GM18868 (cell line): ENCODE measurements around the gene SPDYE3.
A peak's percentile ranks its signal among the peaks of the same experiment; 100 is the strongest.
"Not testable (repeated sequence)": the region's sequence is repeated elsewhere in the genome, so short reads cannot be mapped to it uniquely, and the experiment has no call there.

Experiments
- ATAC-seq: cut with Tn5 transposase; IDR thresholded peaks from one replicate; pipeline ENCODE4 v1.9.1; 2021; ENCODE audit warnings: mild to moderate bottlenecking, moderate library complexity; ENCODE audit not compliant: unreplicated experiment

SPDYE3 gene, protein sequence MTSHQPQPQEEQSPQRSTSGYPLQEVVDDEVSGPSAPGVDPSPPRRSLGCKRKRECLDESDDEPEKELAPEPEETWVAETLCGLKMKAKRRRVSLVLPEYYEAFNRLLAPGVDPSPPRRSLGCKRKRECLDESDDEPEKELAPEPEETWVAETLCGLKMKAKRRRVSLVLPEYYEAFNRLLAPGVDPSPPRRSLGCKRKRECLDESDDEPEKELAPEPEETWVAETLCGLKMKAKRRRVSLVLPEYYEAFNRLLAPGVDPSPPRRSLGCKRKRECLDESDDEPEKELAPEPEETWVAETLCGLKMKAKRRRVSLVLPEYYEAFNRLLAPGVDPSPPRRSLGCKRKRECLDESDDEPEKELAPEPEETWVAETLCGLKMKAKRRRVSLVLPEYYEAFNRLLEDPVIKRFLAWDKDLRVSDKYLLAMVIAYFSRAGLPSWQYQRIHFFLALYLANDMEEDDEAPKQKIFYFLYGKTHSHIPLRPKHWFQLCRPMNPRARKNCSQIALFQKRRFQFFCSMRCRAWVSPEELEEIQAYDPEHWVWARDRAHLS

DNA sequence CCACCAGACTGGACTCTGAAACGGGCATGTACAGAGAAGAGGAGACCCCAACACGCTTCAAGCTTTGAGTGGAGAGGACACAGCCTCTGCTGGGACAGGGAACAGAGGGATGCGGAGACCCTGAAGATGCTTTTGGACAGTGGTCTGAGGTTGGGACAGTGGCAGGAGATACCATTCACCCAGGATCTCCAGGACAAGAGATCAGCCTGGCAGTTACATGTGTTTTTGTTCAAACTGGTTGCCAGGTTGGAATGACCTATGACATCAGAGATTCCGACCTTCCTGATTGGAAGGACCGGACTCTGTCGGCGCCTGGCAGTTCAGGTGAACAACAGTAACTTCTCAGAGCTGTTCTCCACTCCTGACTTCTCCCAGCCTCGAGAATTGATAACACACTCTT is at the start of gene SPDYE3:
SPDYE3 (plus strand) TSS at position 301 of the 400 bp plus-strand sequence. CDS start 184 bp downstream, outside the sequence.
- not testable (repeated sequence) for ATAC-seq

DNA sequence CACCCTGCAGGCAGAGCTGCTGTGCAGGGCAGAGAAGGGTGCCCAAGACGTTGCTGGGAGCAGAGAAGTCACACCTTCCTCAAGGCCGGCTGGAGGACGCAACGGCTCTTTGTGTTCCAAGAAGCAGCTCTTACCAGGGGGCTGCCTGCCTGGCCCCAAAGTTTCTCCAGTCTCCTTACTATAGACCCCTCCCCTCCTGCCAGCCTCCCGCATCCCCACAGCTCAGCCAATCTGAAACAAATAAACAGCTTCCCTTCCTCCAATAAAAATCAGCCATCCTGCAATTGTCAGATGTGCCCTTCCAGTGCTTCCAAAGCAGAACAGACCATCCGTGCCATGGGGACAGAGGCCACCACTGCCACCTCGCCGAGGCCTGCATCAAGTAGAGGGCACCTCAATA is 47.5 kb upstream of the SPDYE3 start:
- not testable (repeated sequence) for ATAC-seq

DNA sequence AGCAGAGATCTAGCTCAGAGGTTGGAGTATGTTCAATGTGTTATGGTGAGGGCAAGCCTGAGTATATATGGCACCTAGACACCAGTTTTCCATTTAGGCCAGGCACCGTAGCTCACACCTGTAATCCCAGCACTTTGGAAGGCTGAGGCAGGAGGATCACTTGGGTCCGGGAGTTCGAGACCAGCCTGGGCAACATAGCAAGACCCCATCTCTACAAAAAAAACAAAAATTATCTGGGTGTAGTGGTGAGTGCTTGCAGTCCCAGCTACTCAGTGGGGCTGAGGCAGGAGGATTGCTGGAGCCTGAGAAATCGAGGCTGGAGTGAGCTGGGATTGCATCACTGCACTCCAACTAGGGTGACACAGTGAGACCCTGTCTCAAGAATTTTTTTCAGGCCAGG is 44.6 kb upstream of the SPDYE3 start:
- not testable (repeated sequence) for ATAC-seq

DNA sequence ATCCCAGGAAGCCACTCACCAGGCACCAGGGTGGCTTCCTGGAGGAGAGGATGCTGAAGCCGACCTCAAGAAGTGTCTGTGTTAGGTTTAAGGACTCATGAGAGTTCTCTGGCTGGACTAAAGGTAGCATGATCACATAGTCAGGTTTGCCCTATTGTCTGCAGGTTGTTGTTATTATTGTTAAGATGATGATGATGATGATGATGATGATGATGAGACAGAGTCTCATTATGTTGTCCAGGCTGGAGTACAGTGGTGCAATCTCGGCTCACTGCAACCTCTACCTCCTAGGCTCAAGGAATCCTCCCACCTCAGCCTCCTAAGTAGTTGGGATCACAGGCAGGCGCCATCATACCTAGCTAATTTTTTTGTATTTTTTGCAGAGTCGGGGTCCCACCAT is 43.3 kb upstream of the SPDYE3 start:
- not testable (repeated sequence) for ATAC-seq

DNA sequence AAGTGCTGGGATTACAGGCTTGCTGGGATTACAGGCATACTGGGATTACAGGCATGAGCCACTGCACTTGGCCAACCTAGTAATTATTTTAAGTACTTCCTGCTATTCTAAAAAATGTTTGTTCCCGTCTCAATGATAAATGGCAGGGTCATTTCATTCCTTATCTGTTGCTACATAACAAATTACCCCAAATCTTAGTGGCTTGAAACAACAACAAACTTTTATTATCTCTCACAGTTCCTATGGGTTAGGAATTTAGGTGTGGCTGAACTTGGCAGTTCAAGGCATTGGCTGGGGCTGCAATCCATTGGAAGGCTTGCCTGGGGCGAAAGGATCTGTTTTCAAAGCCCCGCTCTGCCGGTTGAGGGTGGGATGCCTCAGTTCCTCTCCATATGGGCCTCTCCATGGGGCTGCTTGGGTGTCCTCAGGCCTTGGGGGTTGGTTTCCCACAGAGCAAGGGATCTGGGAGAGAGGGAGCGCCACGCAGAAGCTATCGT is 42.8 kb upstream of the SPDYE3 start:
- ATAC-seq: not testable (repeated sequence)

DNA sequence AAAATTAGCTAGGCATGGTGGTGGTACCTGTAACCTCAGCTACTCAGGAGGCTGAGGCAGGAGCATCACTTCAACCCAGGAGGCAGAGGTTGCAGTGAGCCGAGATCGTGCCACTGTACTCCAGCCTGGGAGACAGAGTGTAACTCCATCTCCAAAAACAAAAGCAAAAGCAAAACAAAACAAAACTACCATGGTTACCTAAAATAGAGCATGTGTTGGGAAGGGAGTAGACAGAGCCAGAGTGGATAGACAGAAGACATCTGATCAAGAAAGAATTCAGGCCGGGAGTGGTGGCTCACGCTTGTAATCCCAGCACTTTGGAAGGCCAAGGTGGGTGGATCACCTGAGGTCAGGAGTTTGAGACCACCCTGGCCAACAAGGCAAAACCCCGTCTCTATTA is 41.7 kb upstream of the SPDYE3 start:
- not testable (repeated sequence) for ATAC-seq

DNA sequence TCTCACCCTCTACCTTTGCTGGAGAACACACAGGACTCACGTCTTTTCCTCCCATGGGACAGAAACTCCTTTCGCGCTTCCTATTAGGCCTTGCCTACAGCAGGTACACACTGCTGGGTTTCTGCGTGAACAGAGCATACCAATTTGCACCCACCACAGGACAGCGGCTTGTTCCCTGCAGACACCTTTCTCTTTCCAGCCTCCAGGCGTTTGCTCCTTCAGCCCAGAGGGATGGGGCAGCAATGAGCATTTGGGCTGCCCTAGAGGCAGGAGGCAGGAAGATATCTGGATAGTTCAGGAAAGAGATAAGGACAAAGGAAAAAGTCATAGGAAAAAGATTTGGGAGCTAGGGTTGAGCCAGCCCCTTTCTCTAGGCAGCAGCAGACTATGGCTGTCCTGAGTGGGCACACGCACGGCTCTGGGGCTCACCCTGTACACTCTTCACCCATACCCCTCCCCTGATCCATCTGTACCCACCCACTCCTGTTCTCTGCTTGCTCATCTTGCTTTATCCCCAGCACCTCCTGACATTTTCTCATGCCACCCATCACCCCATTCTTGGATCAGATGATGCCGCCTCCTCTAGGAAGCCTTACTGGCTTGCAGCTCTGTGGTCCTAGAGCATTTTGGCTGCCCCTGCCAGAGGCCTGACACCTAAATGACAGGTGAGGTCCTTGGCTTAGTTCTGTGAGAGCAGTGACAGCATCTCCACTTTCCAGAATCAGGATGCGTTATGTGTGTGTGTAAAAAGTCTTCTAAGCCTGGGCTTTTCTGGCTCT is 40.7 kb upstream of the SPDYE3 start:
- no peak for ATAC-seq

DNA sequence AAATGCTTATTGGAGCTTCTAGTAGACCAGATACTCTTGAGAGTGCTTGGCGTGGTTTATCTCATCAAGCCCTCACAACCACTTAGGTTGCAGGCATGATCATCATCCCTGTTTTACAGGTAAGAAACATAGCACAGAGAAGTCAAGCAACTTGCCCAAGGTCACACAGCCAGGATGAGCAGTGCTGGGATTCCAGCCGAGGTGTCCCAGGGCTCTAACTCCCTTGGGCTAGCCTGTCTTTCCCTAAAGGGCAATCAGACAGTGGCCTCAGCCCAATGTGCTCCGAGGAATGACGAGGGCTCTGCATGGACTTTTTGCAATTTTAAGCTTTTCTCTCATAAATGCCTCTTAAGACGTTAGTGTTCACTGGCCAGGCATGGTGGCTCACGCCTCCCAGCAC is 39.9 kb upstream of the SPDYE3 start:
- ATAC-seq: no peak

DNA sequence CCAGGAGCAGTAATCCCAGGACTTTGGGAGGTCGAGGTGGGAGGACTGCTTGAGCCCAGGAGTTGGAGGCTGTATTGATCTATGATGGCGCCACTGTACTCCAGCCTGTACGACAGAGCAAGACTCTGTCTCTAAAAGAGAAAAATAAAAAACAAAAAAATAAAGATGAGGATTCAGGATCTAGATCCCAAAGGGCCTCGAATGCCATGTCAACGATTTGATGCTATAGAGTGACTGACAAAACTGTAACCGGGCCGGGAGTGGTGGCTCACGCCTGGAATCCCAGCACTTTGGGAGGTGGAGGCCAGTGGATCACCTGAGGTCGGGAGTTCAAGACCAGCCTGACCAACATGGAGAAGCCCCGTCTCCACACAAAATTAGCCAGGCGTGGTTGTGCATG is 38.6 kb upstream of the SPDYE3 start:
- ATAC-seq: not testable (repeated sequence)

DNA sequence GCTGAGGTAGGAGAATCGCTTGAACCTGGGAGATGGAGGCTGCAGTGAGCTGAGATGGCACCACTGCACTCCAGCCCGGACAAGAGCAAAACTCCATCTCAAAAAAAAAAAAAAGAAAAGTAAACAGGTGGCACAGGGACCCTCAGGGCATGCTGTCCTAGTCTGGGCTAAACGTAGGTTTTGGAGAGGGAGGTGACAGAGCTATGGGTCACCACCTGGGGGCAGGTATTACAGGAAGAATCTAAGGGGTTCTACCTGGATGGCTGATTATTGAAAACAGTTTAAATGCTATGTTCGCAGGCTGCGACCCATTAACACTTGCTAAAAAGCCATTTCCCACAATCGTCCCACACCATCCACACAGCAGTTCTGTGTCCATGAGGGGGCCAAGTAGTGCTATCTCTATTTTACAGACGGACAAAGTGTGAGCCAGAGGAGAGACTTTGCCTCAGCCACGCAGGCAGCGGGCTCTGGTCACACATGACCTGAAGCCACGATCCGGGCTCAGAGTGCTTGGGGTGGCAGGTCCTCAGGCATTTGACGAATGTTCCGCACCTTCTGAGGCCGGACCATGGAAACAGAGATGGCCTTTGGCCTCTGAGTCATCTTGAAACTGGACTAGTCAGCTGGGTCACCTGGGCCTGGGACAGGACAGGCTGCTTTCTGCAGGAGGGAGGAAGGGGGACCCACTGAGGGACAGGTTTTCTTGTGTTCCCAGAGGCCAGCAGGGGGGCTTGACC is 38.0 kb upstream of the SPDYE3 start:
- not testable (repeated sequence) for ATAC-seq

DNA sequence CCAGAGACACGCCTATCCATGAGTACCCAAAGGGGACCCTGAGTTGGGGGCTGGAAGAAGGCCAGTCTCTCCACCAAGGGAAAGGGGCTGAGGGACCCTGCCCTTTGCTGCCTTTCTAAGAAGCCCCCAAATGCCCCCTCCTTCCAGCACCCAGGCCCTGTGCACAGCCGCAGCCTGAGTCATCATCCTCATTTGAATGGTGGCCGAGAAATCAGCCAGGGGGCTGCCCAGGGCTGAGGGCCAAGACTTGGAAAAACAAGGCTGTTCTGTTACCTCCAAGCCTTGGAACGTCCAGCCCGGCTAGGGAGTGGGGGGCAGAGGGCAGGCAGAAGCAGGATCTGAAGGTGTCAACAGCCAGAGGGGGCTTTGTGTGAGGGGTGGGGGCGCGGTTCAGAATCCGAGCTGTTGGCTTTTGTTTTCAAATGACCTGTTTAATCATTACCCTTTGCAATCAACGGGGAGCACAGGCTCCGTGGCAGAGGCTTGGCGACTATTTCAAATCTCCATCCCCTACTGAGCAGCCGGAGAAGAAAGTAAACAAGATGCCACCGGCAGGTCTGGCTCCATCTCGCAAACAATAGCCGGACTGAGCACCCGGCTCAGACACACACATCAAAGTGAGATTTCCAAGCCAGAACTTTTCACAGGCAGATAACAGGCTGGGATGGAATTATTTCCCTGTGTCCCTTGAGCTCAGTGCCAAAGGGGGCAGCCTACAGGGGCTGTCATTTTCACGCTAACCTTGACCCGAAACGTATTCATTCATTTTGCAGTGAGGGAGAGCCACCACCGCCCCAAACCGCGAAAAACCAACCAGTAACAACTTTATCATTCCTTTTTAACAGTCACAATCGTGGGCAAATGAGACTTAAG is 37.2 kb upstream of the SPDYE3 start:
- ATAC-seq: not testable (repeated sequence)

DNA sequence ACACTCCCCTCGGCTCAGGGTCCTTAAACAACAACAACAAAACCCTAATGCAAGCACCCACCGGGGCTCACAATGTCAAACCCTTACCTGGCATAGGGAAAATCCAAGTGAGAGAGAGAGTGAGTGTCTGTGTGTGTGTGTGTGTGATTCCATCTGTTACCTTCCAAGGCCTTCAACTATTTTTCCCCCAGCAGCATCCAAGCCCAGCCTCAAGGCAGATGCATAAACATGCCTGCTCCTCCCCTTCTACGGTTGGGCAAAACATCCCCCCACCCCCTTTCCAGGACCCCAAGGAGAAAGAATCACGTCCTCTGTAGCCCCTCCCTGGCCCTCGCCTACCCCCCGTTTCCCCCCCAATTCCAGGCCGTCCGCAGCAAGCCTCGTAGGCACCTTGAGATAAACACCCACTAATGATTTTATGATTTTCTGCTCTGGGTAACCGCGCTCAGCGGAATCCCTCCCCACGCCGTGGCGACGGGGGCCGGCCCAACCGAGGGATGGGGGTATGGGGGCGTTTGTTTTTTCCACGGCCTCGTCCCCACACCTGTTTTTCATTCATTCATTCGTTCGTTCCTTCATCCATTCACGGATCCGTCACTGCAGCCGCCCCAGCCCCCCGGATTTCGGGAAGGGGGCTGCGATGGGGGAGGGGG is 36.4 kb upstream of the SPDYE3 start:
- not testable (repeated sequence) for ATAC-seq

DNA sequence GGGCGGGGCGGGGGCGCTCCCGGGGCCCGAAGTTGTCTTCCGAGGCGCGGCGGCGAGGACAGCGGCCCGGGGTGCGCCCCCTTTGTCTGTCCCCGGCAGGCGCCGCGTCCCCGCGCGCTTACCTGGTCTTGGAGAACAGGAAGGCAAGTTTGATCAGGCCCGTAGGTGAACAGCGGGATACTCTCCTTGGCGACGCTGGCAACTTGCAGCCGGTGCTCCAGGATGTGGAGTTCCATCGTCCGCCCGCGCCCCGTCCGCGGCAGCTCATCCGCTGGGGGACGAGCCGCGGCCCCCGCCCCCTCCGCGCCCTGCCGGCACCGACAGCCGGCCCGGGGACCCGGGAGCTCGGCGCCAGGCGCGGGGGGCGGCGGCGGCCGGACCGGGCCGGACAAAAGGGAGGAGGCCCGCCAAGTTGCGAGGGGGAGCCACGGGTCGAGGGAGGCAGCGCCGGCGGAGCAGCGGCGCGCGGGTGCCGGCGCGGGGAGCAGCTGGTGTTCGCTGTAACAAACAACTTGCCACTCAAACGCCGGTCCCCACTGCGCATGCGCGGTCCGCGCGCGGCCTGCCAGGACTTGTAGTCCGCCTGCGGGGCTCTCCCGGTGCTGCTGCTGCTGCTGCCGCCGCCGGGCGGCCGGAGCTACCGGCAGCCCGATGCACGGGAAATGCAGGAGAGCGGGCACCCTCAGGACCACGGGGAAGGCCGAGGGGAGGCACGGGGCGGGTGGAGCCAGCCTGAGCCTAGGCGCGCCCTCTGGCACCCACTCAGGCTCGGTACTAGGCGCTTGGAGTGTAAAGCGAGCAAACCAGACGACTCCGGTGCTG is 35.6 kb upstream of the SPDYE3 start:
- ATAC-seq: peak; percentile 87

DNA sequence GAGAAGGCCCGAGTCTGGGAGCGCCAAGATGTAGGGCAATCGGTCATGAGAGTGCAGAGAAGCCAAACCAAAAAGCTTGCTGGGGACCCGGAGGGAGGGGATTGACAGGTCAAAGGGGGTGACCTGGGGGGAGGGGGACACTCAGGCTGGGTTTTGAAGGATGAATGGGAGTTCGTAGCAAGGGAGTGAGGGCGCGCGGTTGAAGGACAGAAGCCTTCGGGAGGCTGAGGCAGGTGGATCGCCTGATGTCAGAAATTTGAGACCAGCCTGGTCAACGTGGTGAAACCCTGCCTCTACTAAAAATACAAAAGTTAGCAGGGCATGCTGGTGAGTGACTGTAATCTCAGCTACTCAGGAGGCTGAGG is 35.0 kb upstream of the SPDYE3 start:
- ATAC-seq: not testable (repeated sequence)

DNA sequence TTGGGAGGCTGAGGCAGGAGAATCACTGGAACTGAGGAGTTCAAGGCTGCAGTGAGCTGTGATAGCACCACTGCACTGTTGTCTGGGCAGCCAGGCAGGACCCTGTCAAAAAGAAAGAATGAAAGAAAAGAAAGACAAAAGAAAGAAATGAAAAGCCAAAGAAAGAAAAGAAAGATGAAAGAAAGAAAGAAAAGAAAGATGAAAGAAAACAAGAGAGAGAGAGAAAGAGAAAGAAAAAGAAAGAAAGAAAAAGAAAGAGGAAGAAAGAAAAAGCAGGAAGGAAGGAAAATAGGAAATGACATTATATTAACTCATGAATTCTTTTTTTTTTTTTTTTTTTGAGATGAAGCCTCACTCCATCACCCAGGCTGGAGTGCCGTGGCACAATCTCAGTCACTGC is 32.4 kb upstream of the SPDYE3 start:
- no peak for ATAC-seq

DNA sequence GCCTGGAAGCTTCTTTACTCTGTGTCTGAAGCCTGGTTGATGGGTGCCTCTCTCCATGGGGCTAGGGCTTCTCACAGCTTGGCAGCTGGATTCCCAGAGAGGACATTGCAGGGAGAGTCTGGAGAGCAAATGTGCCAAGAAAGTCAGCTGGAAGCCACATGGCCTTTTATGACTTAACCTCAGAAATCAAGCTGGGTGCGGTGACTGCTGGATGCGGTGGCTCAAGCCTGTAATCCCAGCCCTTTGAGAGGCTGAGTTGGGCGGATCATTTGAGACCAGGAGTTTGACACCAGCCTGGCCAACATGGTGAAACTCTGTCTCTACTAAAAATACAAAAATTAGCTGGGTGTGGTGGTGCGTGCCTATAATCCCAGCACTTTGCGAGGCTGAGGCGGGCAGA is 31.4 kb upstream of the SPDYE3 start:
- not testable (repeated sequence) for ATAC-seq

DNA sequence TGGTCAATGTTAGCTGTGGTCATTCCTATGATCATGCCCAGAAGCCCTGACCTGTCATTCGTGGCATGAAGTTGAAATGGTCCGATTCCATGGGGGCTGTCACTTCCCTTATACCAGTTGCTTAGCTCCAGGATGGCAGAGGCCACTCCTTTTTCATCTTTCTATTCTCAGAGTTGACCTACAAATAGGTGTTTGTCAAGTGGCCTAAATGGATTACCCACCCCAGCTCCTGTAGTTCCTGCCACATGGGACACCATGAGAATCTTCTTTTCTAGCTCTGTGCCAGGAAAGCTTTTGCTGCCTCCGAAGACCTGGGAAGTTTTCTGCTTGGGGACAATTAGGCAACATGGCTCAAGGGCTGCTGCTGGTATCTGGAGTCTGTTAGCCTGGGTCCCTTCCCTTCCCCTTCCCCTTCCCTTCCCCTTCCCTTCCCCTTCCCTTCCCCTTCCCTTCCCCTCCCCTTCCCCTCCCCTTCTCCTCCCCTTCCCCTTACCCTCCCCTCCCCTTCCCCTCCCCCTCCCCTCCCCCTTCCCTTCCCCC is 25.4 kb upstream of the SPDYE3 start:
- ATAC-seq: not testable (repeated sequence)

DNA sequence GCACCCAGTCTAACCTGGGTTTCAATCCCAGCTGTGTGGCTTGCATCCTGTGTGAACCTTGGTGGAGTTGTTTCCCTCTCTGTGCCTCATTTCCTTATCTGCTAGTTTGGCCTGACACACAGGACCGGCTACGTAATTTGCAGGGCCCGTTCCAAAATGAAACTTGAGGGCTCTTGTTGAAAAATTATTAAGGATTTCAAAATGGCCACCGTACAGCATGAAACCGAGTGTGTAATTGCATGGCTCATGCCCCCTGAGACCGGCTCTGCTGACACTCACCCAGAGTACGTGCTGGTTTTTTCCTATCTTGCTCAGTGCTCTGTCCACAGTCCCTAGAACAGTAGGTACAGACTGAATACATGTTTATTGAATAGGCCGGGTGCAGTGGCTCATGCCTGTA is 24.4 kb upstream of the SPDYE3 start:
- not testable (repeated sequence) for ATAC-seq
